ENCODE data around the gene SH3TC1.

Gene SH3TC1

DNA sequence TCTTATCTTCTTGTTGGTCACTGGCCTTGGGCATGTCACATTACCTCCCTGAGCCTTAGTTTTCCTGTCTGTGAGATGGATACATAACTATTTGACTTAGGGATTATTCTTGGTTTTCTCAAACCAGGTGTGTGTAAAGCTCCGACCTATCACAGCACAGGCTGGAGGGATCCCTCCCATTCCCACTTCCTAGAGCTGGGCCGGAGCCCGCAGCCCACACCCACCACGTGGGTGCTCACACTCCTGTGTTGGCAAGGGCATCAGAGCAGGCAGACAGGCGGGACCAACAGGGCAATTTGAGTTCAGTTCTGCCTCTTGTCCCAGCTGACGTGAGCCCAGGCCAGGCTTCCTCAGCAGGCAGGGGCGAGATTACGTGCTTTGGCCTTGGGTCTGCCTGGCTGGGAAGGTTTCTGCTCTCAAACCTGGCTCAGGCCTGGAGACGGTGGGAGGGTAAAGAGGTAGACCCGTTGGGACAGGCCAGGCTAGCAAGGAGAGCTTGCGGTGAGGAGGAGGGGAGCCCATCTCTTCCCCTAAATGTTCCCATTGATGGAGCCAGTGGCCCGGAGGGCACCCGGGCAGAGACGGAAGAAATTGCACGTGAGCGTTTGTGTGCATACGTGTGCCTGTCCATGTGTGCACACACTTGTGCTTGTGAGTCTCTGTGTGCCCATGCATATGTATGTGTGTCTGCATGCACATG is 734 bp upstream of the SH3TC1 start:
- TF ChIP-seq GABPA (IDR thresholded peaks at IDR 0.05; ENCODE audit: low read depth) (no peak), SPI1 (IDR thresholded peaks at IDR 0.05; ENCODE audit: borderline replicate concordance, low read depth) (no peak), POLR2AphosphoS5 (IDR thresholded peaks at IDR 0.05; ENCODE audit: low read depth) (no peak)
- TF ChIP-seq, protein P1, sequence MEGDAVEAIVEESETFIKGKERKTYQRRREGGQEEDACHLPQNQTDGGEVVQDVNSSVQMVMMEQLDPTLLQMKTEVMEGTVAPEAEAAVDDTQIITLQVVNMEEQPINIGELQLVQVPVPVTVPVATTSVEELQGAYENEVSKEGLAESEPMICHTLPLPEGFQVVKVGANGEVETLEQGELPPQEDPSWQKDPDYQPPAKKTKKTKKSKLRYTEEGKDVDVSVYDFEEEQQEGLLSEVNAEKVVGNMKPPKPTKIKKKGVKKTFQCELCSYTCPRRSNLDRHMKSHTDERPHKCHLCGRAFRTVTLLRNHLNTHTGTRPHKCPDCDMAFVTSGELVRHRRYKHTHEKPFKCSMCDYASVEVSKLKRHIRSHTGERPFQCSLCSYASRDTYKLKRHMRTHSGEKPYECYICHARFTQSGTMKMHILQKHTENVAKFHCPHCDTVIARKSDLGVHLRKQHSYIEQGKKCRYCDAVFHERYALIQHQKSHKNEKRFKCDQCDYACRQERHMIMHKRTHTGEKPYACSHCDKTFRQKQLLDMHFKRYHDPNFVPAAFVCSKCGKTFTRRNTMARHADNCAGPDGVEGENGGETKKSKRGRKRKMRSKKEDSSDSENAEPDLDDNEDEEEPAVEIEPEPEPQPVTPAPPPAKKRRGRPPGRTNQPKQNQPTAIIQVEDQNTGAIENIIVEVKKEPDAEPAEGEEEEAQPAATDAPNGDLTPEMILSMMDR (IDR thresholded peaks at IDR 0.05; ENCODE audit: insufficient read depth, low read length) = no peak
- TF ChIP-seq, protein P2, sequence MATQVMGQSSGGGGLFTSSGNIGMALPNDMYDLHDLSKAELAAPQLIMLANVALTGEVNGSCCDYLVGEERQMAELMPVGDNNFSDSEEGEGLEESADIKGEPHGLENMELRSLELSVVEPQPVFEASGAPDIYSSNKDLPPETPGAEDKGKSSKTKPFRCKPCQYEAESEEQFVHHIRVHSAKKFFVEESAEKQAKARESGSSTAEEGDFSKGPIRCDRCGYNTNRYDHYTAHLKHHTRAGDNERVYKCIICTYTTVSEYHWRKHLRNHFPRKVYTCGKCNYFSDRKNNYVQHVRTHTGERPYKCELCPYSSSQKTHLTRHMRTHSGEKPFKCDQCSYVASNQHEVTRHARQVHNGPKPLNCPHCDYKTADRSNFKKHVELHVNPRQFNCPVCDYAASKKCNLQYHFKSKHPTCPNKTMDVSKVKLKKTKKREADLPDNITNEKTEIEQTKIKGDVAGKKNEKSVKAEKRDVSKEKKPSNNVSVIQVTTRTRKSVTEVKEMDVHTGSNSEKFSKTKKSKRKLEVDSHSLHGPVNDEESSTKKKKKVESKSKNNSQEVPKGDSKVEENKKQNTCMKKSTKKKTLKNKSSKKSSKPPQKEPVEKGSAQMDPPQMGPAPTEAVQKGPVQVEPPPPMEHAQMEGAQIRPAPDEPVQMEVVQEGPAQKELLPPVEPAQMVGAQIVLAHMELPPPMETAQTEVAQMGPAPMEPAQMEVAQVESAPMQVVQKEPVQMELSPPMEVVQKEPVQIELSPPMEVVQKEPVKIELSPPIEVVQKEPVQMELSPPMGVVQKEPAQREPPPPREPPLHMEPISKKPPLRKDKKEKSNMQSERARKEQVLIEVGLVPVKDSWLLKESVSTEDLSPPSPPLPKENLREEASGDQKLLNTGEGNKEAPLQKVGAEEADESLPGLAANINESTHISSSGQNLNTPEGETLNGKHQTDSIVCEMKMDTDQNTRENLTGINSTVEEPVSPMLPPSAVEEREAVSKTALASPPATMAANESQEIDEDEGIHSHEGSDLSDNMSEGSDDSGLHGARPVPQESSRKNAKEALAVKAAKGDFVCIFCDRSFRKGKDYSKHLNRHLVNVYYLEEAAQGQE (IDR thresholded peaks at IDR 0.05; ENCODE audit: insufficient replicate concordance, low read depth) = no peak
- no peak for DNase-seq (ENCODE audit: low read depth in 1 of 2, low spot score in 1 of 2)
- H3K4me3 ChIP-seq (replicated peaks; ENCODE audit: insufficient read depth, low read length) = no peak overlapping the region
- peak overlapping the region; percentile 74 for H3K27ac ChIP-seq (replicated peaks)
- no peaks in the 10 kb centered on the region for H3K27me3 ChIP-seq (ENCODE audit: insufficient read depth, poor library complexity, severe bottlenecking)

DNA sequence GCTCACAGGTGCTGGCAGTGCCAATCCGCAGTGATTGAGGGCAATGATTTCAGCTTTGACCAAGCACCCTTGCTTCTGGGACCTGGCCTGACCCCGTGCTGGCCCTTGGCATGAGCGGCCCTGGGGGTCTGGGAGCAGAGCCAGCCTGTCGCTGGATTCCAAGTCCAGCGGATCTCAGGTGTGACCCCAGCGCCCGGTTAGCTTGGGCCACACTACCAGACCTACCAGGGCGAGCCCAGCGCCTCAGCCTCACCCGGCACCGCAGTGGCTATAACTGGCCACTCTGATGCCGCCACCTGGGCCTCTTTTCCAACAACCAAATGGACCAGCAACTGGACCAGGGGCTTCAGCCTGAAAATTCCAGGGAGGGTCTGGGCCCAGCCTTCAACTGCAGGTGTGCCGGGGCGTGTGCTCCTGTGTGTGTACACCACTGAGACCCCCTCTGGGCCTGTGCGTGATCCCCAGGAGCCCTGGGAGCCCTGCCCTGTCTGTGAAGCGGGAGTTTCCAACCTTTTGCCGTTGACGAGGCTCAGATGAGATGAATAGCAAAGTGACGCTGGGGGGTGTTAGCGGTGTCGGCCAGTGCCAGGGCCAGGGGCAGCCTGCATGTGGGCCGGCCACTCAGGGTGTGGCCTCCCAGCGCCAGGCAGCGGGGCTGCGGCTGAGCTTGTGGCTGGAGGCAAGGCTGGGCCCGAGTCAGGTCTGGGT is 658 bp downstream of the SH3TC1 start:
- TF ChIP-seq, protein P1 (IDR thresholded peaks at IDR 0.05; ENCODE audit: insufficient read depth, low read length) = no peak
- TF ChIP-seq GABPA (IDR thresholded peaks at IDR 0.05; ENCODE audit: low read depth) (no peak), POLR2AphosphoS5 (IDR thresholded peaks at IDR 0.05; ENCODE audit: low read depth) (no peak), SPI1 (IDR thresholded peaks at IDR 0.05; ENCODE audit: borderline replicate concordance, low read depth) (no peak)
- TF ChIP-seq, protein P2 (IDR thresholded peaks at IDR 0.05; ENCODE audit: insufficient replicate concordance, low read depth) = no peak
- Histone ChIP-seq H3K27me3 (ENCODE audit: insufficient read depth, poor library complexity, severe bottlenecking) (no peaks in the 10 kb centered on the region), H3K4me3 (replicated peaks; ENCODE audit: insufficient read depth, low read length) (peak overlapping the region; percentile 38), H3K27ac (replicated peaks) (peak overlapping the region; percentile 74)
- DNase-seq (ENCODE audit: low read depth in 1 of 2, low spot score in 1 of 2) = no peak

DNA sequence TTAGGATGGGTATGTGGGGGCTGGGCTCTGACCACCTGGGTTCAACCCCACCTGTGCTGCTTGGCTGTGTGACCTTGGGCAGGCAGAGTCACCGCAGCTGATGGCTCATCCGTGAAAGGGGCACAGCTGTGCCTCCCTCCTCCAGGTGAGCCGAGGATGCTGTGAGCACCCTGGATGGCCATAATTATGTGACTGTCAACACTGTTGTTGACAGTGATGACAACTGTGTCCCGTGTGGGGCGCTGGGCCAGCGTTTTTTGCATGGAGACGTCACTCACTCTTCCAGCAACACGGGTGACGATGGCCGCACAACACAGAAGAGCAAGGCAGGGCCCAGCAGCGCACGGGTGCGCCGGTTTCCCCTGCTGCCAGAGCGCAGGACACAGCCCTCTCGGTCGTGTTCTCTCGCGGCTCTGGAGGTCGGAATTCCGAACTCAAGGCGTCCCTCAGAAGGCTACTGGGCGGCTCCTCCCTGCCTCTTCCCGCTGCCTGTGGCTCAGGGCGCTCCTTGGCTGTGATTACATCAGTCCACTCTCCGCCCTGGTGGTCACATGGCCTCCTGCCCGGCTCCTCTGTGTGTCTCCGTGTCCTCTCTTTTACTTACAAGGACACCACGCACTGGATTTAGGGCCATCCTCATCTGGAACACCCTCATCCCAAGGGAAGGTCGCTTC is 1.3 kb downstream of the SH3TC1 start:
- H3K27me3 ChIP-seq (ENCODE audit: insufficient read depth, poor library complexity, severe bottlenecking) = no peaks in the 10 kb centered on the region
- no peak for DNase-seq (ENCODE audit: low read depth in 1 of 2, low spot score in 1 of 2)
- TF ChIP-seq, protein P1 (IDR thresholded peaks at IDR 0.05; ENCODE audit: insufficient read depth, low read length) = no peak
- TF ChIP-seq, protein P2 (IDR thresholded peaks at IDR 0.05; ENCODE audit: insufficient replicate concordance, low read depth) = no peak
- TF ChIP-seq SPI1 (IDR thresholded peaks at IDR 0.05; ENCODE audit: borderline replicate concordance, low read depth) (no peak), GABPA (IDR thresholded peaks at IDR 0.05; ENCODE audit: low read depth) (no peak), POLR2AphosphoS5 (IDR thresholded peaks at IDR 0.05; ENCODE audit: low read depth) (no peak)
- no peak overlapping the region; the same call in 1 of the 2 replicates for H3K4me3 ChIP-seq (replicated peaks; ENCODE audit: insufficient read depth, low read length)
- peak overlapping the region; percentile 74 for H3K27ac ChIP-seq (replicated peaks)
